NCI-H1092 treated with DMSO at 0.1 percent for 48 hours (cell line): Measurements from ENCODE around the gene IKZF1.
A peak's percentile ranks its signal among the peaks of the same experiment; 100 is the strongest.

ENCODE experiments used
- DNase-seq: peaks from one replicate; lab custom pipeline; 2025; lab: John Stamatoyannopoulos, UW

The IKZF1 gene

DNA sequence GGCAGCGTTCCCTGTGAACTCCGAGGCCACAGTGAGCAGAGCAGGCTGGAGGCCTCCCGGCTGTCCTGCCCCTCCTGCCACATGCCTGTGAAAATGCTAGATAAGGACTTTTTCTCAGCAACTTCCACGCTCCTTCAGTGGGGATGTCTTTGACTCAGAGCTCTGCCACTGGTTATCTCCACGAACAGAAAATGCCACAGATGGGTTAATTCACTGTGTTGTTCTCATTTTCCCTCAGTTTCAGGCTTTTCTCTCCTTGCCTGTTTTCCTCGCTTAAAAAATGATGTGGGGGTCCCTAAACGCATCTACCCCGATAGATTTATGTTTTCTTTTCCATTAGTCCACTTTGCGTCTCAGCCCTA is 51.3 kb downstream of the IKZF1 start:
- no peak for DNase-seq

DNA sequence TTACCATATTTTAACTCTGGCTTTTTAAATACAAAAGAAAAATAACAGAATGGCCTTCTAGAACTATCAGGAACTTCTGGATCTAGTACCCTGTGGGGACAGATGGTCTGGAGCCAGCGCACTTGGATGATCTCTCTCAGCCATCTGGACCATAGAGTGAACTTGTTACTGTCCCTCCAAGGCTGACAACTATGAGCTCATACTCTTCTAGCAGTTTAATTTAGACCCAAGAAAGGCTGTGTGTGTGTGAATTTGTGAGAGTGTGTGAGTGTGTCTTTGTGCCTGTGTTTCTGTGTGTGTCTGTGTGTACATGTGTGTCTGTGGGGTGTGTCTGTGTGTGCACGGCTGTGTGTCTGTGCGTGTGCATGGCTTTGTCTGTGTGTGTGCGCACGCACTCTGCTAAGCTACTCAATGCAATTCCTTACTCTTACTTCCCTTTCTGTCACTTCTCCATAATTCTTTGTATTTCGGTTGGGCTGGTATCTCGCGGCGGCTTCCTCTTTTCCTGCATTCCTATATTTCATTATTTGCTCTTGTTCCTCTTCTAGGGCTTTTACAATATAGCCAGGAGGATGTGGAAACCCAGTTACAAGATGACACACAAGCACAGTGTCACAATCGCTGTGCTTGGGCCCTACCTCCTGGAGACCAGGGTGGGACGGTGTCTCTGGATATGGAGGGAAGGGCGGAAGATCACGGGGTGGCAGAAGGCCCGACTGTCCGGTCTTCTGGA is 51.9 kb downstream of the IKZF1 start:
- no peak for DNase-seq

DNA sequence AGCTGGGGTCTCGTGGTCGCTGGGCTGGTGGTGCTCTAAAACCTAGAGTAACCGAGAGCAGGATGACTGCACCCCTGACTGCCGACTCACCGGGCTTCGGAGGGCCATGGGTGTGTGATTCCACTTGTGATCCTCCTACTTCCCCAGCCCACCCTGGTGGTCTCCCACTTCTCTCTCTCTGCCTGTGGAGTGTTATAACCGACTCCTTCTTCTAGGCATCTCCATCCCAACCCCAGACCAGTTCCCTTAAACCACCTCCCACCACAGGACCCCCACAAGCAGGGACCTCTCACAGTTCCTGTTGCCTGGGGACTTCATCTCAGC is 52.4 kb downstream of the IKZF1 start:
- DNase-seq: no peak

DNA sequence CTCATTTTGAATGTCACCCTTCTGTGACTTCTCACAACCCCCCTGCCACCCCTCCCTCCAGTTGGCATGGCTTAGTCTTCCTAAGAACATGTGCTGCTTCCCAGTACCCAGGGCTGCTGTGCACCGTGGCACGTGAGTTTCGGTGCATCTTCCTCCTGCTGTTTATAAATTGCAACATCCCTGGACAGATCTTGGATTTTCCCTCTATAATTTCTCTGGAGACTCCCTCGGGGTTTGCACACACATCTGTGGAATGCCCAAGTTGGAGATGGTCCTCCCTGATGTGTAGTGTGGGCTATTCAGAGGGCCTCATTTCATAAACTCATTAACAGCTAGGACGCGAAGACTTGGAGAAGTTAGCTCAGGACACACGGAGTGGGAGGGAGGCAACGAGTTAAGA is 52.9 kb downstream of the IKZF1 start:
- DNase-seq: no peak

DNA sequence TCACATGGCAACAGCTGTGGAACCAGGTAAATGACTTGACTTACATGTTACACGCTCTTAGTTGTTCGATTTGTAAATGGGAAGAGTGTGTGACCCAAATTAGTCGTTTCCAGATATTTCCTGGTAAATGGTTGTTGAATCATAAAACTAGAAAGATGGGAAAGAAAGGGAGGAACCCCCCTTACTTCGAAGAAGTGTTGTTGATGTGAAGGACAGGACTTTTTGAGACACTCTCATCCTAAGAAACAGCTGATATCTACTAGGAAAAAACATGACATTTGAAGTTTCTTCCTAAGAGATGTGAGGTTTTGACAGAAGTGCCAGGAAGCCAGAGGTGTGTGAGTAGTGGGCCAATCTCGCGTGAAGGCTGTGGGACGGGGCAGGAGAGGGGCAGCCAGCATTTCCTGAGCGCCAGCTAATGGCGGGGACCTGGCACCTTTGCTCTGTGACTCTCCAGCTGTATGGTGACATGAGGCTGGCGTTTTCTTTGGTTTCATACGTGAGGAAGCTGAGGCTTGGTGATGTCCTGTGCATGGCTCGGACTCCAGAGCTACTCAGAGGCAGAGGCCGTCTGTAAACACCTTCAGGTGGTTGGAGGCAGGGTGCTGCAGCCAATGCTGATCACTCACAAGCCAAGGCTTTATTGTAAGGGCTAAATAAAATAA is 53.7 kb downstream of the IKZF1 start:
- no peak for DNase-seq

DNA sequence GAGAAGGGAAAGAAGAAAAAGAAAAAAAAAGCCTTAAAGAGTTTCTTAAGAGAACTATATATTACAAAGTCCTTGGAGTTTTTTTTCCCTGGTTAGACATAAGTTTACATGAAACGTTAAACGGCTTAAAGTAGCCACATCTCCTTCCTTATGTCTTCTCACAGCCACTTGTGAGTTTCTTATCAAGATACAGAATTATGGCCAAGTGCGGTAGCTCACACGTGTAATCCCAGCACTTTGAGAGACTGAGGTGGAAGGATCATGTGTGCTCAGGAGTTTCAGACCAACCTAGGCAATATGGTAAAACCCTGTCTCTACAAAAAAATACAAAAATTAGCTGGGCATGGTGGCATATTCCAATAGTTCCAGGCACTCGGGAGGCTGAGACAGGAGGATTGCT is 54.3 kb downstream of the IKZF1 start:
- no peak for DNase-seq

DNA sequence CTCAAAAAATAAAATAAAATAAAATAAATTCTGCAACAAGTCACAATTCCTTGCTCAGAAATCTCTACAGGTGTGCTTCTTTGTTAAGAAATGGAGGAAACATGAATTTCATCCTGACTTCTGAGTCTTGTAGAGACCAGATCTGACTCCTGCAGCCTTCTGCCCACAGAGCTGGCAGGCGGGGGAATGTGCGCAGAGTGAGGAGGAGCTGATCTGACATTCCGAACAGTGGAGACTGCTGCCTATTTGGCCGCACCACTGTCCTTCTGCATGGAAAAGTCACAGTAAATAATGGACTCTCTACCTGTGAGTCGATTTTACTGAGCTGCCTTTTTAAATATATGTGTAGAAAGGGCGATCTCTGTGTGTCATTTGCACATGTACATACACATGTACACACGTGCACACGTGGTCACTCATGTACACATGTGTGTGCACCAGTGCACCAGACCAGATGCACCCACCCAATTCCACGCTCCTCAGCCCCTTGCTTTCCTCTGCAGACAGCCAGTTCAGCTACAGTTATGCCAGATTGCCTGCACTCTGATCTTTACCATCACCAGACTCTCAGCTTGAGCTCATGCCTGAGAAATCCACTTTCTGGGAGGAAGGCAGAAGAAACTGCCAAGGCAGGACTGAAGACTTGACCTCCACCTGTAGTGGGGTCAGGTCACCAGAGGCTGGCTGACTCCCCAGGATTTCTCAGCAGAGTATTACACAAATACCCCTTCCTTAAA is 54.9 kb downstream of the IKZF1 start:
- DNase-seq: no peak

DNA sequence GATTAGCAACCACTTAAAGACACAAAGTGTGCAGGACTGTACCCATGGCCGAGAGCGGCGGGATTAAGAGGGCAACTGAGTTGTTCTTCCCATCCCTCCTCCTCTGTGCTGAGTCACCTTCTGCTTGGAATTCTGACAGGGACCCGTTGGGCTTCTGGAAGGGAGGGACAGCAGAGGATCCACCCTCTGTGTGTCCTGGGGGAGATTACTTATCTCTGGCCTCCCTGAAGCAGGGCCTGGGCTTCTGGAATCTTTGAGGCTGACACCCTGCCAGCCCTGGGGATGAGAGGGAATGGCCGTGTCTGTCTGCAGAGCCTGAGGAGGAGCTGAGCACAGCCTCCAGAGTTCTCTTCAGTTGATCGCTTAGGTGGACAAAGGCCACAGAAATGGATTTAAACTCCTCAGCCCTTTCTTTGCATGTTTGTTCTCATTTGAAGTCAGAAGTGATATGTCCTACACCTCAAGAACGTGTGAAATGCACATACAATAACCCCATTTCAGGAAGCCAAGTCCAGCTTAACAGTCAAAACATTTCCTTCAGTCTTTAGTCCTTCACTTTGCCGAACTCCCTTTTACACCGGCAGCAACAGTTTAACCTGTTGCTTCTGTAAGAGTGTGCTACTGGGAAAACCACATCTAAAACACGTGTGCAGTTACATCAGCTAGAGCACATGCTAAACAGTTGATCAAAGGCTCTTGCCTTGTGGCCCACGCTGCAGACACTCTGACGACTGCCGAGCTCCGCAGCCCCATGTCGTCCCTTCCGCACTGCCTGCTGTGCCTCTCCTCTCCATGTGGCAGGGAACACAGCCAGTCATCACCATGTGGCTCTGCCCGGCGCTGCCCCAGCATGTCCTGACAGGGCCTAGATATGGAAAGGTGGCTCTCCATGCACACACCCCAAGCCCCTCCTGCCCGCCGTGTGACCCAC is 55.7 kb downstream of the IKZF1 start:
- DNase-seq: no peak

DNA sequence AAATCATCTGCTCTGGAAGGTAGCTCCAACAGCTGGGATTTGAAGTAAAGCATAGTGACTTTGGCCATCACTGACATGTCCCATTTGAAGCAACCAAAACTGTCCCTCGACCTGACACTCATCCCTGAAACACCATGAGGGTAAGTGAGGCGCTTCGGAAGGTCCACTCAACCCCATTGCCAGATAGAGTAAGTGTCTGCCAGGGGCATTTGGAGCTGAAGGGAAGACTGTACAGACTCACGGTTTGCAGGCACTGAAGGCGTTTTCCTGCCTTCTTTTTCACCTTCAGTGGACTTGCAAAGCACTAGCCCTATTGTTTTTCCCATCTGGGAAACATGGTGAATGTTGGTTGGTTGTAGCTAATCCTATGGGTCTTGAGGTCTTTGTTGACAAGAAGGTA is 57.6 kb downstream of the IKZF1 start:
- DNase-seq: no peak

DNA sequence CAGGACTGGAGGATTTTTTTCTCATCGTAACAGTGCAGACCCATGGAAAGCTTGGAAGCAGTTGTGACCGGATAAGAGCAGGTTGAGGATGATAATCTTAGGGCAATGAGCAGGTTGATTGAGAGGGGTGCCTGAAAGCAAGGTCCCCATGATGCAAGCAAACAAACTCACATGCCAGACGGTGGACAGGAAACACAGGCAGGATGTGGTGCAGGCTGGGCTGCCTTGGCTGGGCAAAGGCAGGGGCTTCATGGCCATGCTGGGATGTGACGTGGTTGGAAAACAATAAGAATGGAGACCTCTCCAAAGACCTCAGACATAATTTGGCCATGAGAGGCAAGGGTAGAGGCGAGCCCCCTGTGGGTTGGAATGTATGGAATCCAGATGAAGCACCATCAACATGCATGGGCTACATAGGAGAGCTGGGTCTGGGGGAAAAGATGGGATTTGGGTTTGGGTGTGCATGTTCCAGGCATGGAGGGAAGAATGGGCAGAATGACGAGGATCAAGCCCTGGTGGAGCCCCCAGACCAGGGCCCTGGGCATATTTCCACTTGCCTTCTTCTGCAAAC is 58.3 kb downstream of the IKZF1 start:
- no peak for DNase-seq

DNA sequence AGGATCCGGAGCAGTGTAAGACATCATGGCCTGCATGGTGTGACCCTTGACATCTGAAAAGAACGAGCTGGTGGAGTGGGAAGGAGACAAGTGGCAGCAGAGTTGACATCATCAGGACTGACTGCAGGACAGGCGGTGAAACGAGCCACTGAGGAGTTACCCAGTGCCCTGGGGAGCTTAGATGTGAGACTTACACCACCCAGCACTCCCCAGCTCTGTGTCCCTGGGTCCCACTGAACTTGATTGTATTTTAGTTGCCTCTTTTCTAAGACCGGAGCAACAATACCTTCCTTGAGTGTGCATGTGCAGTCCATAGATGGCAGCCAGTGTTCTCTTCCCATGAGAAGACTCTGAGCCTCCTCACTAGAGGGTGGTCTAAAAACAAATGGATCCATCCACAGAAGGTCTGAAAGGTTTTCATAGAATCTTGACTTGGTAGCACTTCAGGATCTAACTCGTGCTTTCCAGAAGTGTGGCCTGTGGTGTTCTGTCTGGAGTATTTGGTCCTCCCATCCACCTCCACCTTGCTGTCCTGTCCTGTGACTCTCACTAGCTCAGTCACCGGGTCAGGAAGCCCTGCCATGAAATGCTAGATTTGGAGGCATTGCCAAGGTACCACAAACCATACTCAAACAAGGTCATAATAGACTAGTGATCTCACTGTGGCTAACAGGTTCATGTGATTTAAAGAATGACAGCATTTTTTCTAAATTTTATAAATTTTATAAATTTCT is 59.0 kb downstream of the IKZF1 start:
- no peak for DNase-seq

DNA sequence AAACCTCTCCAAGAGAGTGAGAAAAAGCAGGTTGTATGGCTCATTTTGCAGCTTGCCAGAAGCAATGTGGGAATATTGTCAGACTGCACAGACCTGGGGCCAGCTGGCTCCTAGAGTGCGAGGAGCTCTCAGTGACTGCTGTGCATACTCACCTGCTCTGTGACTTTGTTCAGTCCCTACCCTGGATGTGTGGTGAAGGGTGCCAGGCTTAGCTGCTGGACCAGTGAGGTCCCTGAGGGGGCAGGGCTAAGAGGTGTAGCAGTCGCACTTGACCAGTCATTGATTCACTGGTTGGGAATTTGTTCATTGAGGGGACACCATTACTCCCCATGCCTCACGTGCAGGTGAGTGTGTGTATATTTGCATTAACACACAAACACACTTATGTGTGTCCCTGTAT is 60.1 kb downstream of the IKZF1 start:
- no peak for DNase-seq

DNA sequence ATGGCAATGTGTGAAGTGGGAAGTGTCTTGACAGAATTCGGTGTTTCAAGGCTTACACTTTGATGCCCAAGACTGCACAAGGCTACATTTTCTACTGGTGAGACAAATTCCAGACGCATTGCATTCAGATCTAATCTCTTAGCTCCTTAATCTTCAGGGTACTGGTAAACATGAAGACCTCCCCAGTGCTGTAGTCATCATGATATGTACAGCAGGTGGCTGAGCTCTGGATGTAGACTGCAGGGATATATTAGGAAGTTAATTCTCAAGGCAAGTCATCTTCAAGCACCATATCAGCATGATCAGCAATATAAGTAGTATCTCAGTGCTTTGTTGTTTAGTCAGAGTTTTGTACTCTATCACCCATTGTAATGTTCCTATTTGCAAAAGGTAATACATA is 61.8 kb downstream of the IKZF1 start:
- no peak for DNase-seq

DNA sequence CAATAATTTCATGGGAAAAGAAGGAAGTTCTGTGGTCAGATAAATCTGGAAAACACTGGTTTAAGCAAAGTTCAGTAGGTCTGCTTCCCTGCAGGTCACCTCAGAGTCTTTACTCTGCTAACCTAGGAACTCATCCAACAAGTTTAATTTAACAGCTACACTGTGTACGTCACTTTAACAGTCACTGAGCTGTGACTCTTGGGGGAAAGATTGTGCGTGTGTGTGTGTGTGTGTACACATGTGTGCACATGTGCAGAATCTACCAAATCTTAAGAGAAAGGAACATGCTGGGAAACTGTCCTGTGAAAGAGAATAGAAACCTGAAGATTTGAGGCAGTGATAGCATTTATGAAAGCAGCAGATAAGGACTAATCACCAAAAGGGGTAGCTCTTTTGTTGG is 62.6 kb downstream of the IKZF1 start:
- no peak for DNase-seq

DNA sequence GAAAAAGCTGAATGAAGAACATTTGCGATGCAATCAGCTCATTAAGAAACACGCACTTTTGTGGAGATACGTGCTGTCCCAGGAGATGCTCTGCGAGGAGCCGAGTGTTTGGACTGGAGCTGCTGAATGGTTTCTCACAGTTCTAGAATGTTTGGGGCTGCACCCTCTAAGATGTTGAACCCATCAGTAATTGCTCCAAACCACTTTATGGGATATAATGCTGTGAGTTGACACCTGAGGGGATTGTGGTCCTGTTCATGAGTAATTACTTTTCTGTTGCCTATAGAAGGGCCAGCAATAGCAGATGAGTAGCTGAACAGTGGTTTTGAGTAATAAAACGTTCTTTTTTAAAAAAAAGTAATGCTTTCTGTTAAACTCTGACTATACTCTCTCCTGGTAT is 63.1 kb downstream of the IKZF1 start:
- no peak for DNase-seq

DNA sequence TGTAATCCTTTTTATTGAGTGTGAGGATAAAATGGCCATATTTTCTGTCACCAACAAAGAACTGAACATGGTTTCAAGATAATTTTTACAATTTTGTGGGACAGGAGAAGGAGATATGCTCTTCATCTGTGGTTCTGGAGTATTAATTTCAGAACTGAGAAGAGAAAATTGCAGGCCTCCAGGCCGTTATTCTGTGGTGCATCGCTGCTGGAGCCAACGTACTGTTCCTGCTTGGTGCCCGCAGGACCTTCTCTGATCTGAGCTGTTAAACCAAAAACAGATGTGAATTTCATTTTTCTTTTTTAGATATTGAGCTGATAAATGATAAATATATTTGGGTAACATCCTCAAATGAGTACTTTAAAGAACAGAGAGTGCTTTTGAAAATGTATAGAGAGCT is 63.9 kb downstream of the IKZF1 start:
- DNase-seq: no peak

DNA sequence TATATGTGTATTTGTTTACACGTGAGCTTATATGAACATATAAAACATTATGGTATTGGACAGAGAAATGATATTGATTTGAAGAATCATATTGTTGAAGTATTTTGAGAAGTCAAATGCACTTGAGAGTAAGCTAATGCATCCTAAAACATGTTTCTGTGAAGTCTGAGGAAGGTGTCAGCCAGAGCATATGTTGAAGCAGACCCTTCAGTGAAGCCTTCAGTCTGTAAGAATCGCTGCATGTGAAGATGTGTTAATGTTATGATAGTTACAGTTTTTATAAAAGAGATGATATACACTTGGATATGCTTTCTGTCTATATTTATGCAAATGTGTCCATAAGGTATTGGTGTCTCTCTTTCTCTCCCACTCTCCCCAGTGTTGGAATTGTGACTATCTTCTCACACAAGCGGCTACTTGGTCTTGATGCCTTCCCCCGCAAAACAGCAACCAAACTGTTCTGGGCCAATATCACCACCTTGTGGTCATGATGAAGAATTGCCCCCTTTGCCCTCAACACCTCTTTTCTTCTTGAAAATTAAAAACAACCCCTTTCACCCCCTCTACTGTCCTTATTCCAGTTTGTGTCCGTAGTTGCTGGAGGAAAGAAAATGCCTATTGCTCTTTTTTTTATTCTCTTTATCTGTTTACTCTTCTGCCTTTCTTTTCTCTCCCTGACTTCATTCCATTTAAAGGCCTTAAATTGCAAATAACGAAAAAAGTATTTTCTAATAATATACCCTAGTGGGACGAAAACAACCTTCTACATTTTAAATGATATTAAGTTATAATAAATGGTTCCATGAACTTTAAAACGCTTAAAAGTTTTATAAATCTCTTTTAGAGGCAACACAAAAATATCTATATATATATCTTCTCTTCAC is 64.9 kb downstream of the IKZF1 start:
- DNase-seq: peak; percentile 29

DNA sequence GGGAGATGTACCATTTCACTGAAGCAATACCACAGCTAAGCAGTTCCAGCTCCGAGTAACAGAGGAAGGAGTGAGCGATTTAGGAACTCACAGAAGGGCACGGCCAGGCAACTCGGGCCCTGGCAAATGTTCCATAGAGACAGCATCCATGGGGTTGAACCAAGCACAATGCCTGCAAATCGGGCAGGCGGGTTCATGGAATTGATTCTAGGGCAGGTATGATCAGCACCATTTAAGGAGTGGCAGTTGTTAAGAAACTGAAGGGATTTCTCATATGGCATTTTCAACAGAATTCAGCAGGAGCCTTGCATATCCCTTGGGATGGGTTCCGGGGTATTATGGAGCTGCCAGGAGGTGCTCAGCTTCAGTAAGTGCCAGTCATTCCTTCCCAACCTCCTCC is 66.4 kb downstream of the IKZF1 start:
- no peak for DNase-seq

DNA sequence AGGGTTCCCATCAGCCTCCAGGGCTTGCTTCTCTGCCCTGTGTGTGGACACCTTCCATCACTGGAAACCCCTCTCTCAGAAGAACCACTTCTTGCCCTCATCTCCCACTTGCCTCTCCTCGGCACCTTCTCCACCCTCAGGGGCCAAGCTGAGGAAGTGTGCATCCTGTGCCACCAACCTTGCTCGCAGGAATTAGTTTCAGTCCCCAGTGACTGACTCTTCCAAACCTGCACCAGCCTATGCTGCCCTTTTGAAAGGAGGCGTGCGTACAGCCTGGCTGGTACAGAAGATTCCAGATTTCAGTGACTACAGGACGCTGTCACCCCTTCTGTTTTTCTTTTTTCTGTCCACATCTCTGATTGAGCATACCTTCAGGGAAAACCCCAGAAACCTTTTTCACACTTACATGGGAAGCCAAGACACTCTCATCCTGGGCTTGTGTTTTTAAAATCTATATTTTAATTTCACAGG is 67.1 kb downstream of the IKZF1 start:
- DNase-seq: no peak

DNA sequence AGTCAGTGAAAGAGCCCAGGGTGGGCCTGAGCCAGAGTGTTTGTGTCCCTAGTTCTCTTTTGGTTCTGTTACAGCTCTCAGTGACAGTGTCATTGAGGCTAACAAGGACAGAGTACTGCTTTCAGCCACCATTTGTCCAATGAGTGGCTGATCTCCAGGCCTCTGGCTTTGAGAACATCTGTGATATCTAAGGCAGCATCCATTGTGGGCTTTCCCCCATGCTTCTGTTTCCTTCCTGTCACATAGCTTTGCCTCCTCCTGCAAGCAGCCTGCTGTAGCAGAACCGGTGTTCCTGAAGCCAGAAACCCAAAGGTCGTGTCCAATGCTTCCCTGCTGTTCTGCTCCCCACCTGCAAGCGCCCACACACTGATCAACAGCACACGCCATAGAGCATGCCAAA is 68.4 kb downstream of the IKZF1 start:
- DNase-seq: no peak
